Stimulated activated CD4-positive, alpha-beta T cell treated with anti-CD3 and anti-CD28 coated beads, Interleukin-15, amount 100 ng/mL, for 48 hours (primary cell): ENCODE data around the gene ABRACL.

Experiments used
- DNase-seq, 2 donors: peaks; one replicate each; pipeline ENCODE4 v3.0.0-alpha.2; 2020; ENCODE audit warnings: low read depth in 2 of 2

Gene ABRACL

GRCh38 chr6:139054001-139054400 lies 25.5 kb downstream of the ABRACL start:
- DNase-seq = no peak

GRCh38 chr6:139055709-139056108 lies 27.2 kb downstream of the ABRACL start:
- DNase-seq = no peak

- no peak for DNase-seq
Measured at GRCh38 chr6:139058029-139058428, 29.5 kb downstream of the ABRACL start.

- no peak for DNase-seq
Measured at GRCh38 chr6:139060332-139060731, 31.8 kb downstream of the ABRACL start.

- no peak for DNase-seq
Measured at GRCh38 chr6:139062932-139063646, 34.5 kb downstream of the ABRACL start.

GRCh38 chr6:139064981-139065665 lies 36.6 kb downstream of the ABRACL start:
- DNase-seq = no peak

GRCh38 chr6:139066080-139066479 lies 37.5 kb downstream of the ABRACL start:
- no peak for DNase-seq

GRCh38 chr6:139068846-139069245 lies 40.3 kb downstream of the ABRACL start:
- no peak for DNase-seq

- DNase-seq = no peak
Measured at GRCh38 chr6:139073118-139073517, 44.6 kb downstream of the ABRACL start.

GRCh38 chr6:139079018-139079417 lies 50.5 kb downstream of the ABRACL start:
- no peak for DNase-seq

- no peak for DNase-seq
Measured at GRCh38 chr6:139080255-139080920, 51.8 kb downstream of the ABRACL start.

- no peak for DNase-seq
Measured at GRCh38 chr6:139081471-139081870, 52.9 kb downstream of the ABRACL start.

- no peak for DNase-seq
Measured at GRCh38 chr6:139082370-139082769, 53.8 kb downstream of the ABRACL start.

GRCh38 chr6:139091826-139092225 lies 63.3 kb downstream of the ABRACL start:
- no peak for DNase-seq
